Ishikawa (cell line): ENCODE results near the gene TMEM117.

ENCODE experiments used
- CREB1 ChIP-seq: IDR thresholded peaks from 2 replicates; pipeline ENCODE4 v1.6.1; 2012; ENCODE audit warnings: low read depth
- EP300 ChIP-seq: IDR thresholded peaks from 2 replicates; pipeline ENCODE4 v1.6.1; 2012; ENCODE audit warnings: borderline replicate concordance

GRCh38 chr12:44247588-44247987 is 411.7 kb downstream of the TMEM117 start:
- no peak for TF ChIP-seq CREB1
- TF ChIP-seq EP300, result no peak
